GM21423 (cell line): ENCODE measurements around the gene PSMD8.
A peak's percentile ranks its signal among the peaks of the same experiment; 100 is the strongest.

Experiments
- ATAC-seq: cut with Tn5 transposase; IDR thresholded peaks from one replicate; pipeline ENCODE4 v1.9.1; 2021; ENCODE audit warnings: mild to moderate bottlenecking, moderate library complexity; ENCODE audit not compliant: unreplicated experiment

PSMD8 gene

DNA sequence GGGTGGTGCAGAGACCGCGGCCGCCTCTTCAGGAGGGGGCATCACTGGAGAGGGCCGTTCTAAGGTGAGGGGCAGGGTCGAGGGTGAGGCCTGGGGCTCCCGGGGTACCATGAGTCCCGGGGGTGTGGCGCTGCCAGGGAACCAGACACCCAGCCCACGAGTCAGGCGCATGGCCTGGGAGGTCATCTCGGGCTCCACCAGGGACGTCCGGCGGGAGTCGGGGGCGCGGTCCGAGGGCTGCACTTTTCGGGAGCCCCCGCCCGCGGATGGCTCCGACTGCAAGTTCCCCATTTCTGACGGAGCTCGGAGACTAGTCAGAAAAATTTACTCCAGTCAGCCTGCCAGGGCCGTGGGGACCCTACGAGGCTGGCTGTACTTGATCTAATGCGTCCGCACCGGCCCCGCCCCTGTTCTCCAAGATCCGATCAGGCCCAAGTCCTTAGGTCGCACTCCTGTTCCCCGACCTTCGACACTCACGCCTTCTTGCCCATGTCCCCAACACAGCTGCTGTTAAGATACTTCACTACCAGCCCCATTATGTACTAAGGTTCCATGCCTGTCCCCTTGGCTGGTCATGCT lies 12.7 kb downstream of the PSMD8 start:
- ATAC-seq: no peak

DNA sequence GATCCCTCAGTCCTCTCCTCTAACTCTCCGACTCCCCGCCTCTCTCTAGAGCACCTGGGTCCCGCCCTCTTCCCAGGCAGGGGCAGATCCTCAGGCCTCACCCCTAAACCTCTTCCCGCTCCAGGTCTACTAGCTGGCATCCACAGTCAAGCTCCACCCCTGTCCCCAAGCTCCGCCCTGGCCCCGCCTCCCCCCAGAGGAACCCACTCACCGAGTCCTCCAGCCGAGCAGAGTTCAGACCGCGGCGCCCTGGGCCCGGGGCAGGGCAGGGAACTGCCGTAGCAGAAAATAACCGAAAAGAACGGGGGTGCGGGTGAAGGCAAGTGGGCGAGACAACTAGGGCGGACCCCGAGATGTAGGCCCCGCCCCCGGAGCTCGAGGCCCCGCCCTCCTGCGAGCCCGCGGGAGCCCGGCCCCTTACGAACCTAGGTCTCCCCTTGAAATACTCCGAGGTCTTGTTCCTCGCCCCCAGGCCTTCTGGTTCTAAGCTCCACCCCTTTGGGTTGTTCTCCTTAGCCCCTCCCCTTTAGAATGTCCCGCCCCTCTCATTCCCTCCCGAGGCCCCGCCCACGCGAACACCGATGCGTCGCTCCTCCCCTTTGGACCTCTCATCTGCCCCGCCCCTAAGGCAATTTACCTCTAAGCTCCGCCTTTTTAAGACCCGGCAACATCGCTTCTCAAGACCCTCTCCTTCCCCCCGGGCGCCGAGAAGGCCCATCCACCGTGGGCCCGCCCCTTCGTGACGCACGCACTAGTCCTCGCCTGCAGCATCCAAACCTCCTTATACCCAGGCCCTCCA lies 13.4 kb downstream of the PSMD8 start, which contains the start of gene GGN:
TSS of gene GGN (minus strand) at position 485 of the 799 bp plus-strand sequence. CDS start 773 bp downstream, outside the sequence.
- ATAC-seq: no peak

DNA sequence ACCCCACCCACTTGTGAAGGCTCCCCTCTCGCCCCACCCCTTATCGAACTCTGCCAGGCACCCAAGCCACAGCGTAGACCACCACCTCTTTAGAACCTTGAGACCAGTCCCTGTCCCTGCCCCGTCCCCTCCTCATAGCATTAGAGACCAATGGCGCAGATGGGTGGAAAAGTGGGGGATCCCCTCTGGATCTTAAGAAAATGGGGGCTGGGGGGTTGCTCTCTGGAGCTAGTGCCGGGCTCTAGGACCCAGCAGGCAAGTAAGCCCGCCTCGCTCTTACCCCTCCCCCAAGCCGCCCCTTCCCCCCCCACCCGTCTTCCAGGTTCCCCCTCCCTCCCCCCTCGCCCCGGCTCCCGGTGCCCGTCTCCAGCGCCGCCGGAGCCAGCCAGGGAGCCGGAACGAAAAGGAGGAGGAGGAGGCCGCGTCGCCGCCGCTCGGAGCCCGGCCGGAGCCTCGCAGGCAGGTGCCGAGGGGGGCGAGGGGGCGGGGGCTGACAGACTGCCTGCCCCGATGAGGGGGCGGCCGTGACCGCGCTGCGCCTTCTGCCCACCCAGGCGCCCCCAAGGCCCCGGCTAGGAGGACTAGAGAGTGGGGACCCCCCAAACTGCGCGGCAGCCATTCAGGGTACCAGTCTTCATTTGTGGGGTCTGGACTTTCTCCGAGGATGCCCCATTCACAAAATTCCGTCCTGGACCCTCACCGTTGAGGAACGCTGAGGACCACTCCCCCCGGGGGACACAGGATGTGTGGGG lies 14.2 kb downstream of the PSMD8 start, which contains the start of gene SPRED3:
TSS of gene SPRED3 (plus strand) at position 349 of the 752 bp plus-strand sequence. CDS start 1,606 bp downstream, outside the sequence.
- no peak for ATAC-seq

DNA sequence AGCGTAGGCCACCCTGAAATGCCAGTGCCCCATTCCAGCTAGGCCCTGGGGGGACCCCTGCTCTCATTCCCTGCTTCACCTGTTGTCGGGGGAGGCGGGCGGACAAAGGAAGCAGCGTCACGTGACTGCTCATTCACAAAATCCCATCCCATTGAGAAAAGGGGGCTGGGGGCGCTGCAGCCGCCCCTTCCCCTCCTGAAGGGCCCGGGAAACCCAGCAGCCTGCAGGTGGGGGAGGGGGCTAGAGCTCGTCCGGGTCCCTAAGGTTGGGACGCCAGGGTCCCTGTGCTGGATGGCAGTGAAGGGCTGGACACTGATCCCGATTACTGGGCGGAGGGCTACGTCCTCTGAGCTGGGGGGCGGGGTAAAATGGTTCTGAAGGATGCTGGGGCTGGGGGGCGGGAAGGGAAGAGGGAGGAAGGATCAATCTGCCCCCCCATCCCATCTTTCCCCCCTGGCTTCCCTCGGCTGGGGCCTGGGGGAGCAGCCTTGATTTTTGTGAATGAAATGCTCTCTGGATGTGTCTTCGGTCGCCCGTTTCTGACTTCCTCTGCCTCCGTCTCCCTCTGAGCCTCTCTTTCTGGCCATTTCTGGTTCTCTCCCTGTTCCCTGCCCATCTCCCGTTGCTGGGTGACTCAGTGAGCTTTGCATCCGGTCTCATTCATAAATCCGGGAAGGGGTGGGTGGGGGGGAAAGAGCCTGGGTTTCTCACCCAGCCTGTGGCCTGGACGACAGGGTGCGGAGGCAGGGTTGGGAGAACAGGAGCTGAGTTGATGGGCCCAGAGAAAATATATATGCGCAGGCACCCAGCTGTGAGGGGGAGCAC lies 14.9 kb downstream of the PSMD8 start:
- no peak for ATAC-seq

DNA sequence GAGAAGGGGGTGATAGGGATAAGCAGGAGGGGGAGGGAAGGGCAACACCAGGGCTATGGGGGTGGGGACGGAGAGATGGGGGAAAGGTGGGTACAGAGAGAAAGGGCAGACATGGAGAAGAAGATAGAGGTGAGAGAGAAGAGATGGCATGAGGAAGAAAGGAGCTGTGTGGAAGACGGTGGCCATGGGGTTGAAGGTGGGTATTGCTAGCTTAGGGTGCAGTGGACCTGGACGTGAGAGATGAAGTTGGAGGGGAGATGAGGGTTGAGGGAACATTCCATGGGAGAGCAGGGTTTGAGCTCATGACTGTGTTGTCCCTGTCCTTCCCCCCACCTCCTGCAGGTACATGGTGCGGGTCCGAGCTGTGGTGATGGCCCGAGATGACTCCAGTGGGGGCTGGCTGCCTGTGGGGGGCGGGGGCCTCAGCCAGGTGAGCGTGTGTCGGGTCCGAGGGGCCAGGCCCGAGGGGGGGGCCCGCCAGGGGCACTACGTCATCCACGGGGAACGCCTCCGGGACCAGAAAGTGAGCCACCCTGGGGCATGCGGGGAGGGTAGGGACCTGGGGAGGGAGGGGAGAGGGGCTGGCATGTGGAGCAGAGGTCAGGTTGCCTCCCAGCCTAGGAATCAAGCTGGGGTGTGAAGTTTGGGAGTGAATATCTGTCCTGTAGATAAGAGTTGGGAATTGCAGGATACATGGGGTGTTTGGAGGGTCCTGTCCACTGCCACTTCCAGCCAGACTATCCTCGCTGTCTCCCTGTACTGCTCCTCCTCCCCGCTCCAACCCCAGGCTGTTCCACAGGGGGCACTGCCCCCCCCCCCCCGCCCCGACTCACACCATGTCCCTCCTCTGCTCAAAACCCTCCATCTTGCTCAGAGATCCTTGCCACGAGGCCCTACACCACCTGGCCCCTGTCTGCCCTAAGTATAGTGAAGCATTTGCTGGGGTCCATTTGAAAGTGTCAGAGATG lies 15.9 kb downstream of the PSMD8 start:
- no peak for ATAC-seq

DNA sequence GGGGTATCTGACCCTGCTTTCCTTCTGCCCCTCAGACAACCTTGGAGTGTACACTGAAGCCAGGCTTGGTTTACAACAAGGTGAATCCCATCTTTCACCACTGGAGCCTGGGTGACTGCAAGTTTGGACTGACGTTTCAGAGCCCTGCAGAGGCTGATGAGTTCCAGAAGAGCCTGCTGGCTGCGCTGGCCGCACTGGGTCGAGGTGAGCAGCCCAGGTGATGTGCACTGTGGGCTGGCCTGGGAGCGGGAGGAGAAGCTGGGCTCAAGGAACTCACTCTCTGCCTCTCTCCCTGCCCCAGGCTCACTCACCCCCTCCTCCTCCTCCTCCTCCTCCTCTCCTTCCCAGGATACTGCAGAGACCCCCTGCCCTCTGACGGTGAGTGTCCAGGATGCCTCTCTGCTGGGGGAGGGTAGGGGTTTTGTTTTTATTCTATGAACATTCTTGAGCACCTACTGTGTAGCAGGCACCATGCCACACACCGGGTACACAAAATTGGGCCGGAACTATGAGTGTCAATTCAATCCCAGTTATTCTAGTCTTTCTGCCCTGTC lies 17.6 kb downstream of the PSMD8 start:
- ATAC-seq: no peak

DNA sequence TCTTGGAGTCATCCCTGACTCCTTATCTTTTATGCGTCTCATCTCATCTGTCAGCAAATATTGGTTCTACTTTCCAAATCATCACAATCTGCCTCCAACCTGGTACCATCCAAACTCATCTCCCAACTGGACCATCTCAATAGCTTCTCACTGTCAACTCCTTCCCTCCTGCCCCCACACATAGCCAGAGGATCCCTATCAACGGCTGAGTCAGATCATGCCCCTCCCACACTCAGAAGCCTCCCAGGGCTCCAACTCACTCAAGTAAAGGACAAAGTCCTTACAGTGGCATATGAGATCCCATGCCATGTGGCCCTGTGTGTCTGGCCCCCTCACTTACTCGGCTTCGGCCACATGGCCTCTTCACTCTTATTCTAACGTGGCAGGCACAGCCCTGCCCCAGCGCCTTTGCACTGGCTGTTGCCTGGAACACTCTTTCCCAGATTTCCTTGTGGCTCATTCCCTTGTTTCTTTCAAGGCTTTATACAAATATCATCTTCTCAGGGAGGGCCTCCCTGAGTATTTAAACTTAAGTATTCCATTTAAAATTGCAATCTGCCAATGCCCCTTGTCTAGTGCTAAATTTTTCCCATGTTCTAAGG lies 18.4 kb downstream of the PSMD8 start:
- no peak for ATAC-seq

DNA sequence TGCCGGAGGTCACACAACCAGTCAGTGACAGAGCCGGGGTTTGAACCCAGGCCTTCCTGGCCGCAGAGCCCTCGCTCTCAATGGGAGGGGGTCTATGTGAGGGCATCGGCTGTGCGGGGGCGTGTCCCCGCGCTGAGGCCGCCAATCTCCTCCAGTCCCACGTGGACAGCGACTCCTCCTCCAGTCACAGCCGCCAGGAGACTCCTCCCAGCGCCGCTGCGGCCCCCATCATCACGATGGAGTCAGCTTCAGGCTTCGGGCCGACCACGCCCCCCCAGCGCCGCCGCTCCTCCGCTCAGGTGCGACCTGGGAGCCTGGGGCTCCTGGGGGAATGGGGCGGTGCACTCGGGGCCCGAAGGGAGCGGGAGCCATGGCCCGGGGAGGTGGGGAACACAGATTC lies 20.1 kb downstream of the PSMD8 start:
- ATAC-seq: no peak

DNA sequence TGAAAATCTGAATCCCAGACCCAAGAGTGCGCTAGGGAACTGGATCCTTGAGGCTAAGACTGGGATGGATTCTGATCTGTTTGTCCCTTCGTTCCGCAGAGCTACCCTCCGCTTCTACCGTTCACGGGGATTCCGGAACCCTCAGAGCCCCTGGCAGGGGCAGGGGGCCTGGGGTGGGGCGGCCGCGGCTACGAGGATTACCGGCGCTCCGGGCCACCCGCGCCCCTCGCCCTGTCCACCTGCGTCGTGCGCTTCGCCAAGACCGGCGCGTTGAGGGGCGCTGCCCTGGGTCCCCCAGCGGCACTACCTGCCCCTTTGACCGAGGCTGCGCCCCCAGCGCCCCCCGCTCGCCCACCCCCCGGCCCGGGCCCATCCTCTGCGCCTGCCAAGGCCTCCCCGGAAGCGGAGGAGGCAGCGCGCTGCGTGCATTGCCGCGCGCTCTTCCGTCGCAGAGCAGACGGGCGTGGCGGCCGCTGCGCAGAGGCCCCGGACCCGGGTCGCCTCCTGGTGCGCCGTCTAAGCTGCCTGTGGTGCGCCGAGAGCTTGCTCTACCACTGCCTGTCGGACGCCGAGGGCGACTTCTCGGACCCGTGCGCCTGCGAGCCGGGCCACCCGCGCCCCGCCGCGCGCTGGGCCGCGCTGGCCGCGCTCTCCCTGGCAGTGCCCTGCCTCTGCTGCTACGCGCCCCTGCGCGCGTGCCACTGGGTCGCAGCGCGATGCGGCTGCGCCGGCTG lies 21.2 kb downstream of the PSMD8 start:
- ATAC-seq: no peak

DNA sequence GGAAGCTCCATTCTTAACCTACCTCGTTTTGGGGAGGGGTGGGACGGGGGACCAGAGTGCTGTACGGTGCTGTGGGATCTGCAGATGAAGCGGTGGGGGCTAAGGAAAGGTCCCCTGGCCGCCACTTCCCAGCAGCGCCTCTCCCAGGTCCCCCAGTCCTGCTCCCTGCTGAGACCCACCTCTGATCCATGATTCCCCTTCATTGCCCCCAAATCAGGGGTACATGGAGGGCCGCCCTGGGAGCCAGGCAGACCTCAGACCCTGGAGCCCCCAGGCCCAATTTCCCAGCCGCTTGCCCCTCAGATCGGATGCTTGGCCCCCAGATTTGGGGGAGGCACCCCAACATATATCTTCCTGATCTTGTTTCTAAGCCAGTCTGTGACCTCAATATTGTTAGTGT lies 24.7 kb downstream of the PSMD8 start:
- ATAC-seq: no peak

DNA sequence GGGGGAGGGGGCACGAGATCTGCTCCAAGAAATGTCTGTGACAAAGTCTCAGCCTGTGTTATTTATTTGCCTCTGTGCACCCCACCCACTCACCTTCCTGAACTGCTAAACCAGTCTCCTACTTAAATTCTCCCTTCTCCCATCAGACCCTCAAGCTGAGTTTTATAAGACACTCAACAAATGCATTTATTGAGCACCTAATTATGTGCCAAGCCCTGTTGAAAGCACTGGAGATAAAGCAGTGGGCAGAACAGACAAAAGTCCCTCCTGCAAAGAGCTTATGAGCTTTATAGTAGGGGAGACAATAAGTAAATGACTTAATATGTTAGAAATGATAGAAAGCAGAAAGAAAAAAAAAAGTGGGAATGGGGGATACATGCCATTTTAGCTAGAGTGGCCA lies 25.2 kb downstream of the PSMD8 start:
- ATAC-seq: no peak

DNA sequence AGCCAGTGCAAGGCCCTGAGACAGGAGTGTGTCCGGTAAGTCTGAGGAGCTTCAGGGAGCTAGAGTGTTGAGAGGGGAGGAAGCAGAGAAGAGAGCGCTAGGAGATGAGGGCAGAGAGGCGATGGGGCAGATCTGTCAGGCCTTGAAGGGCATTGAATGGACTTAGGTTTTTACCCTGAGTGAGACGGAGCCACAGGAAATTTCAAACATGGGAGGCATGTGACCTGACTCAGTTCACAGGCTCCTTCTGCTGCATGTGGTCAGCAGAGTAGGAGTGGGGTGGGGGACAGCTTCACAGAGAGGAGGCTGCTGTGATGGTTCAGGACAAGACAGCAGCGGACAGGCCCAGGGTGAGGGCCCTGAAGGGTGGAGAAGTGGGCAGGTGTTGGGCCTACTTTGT lies 26.0 kb downstream of the PSMD8 start:
- ATAC-seq: no peak

DNA sequence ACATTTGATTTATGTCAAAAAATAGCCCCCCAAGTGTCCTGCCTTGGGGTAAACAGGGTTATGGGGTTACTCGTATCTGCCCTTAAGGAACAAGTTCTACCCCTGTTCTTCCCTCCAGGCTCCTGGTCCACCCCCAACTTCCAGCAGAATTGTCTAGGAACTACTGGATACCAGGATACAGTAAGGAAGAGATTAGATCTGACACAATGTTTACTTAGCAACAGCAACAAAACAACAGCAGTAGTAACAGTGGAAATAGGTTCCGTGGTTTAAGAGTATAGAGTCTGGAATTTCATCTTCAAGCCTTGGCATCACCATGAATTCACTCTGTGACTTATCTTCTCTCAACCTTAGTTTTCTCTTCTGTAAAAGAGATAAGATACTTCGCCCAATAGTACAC lies 26.8 kb downstream of the PSMD8 start:
- no peak for ATAC-seq

DNA sequence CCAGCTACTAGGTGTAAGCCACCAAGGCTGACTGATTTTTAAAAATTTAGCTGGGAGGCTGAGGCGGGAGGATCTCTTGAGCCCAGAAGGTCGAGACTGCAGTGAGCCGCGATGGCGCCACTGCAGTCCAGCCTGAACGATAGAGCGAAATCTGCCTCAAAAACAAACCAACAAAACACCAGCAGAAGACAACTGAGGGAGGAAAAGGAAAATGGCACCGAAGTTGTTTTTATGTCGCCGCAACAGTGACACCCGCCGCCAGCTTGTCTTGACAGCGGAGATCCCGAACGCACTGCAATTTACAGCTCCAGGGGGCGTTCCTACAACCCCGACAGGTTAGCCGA lies 28.2 kb downstream of the PSMD8 start:
- ATAC-seq: no peak

DNA sequence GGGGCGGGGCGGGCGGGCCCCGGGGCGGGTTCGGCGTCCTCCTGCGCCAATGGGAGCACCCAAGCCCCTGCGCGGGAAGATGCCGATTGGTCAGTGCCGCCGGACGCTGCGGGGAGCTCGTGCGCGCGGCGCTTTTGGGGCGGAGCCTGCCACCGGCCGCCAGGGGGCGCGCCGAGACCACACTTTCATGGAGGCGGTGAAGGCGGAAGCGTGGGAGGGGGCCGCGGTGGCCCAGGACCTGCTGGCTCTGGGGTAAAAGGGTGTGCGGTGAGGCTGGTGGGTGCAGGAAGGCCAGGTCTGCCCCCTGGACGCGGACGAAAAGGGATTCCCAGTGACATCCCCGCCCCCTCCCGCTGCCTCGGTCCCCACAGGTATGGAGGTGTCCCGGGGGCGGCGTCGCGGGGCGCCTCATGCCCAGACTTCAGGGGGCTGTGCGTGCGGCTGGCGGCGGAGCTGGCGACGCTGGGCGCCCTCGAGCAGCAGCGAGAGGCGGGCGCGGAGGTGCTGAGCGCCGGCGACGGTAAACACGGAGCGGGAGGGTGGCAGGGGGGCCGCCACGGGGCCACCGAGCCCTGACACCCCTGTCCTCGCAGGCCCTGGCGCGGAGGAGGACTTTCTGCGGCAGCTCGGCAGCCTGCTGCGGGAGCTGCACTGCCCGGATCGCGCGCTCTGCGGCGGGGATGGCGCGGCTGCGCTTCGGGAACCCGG lies 28.8 kb downstream of the PSMD8 start, which contains the start of gene FAM98C:
TSS of gene FAM98C (plus strand) at position 127 of the 708 bp plus-strand sequence. CDS start at position 188, 61 bp downstream.
- ATAC-seq: peak; percentile 92

DNA sequence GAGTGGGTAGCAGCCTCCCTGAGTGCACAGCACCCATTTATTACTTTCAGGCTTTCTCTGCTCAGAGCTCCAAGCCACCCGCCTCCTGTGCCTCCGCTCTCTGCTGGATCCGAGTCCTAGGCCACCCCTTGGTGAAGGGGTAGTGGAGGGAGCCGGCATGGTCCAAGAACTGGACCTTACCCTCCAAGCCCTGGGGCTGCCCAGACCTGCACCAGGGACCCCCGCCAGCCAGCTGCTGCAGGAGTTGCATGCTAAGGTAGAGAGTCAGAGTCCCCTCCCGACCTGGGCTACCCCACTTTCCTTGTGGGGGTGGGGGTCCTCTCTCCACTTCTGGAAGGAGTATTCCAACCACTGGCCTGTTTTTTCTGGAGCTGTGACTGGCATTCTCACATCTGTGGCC lies 30.5 kb downstream of the PSMD8 start:
- no peak for ATAC-seq

DNA sequence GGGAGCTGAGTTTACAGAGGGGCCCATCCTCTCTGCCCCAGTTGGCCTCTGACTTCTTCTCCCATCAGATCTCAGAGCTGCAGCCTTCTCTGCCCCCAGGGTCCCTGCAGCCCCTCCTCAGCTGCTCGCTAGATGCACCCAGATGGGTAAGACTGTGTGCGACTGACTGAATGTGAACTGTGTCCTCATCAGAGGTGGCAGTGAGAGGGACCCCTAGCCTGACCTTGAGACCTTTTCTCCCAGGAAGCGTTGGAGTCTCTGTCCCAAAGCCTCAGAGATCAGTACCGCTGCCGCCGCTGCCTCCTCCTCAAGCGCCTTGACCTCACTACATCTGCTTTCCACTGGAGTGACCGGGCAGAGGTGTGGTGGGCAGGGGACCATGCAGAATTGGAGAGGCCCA lies 30.9 kb downstream of the PSMD8 start:
- ATAC-seq: no peak
